Measurements from ENCODE around the gene ABCG2.

The ABCG2 gene

DNA sequence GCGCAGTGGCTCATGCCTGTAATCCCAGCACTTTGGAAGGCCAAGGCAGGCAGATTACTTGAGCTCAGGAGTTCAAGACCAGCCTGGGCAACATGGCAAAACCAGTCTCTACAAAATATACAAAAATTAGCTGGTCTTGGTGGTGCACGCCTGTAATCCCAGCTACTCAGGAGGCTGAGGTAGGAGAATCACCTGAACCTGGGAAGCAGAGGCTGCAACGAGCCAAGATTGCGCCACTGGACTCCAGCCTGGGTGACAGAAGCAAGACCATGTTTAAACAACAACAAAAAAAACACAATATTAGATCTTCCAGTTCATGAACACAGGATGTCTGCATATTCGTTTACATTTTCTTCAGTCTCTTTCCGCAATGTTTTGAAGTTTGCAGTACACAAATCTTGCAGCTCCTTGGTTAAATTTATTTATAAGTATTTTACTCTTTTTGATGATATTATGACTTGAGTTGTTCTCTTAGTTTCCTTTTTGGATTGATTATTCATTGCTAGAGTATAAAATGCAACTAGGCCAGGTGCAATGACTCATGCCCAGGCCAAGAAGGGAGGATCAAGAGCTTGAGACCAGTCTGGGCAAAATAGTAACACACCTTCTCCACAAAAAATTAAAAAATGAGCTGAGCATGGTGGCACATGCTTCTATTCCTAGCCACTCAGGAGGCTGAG, 30.4 kb upstream of the ABCG2 start:
- TF ChIP-seq, protein P1, sequence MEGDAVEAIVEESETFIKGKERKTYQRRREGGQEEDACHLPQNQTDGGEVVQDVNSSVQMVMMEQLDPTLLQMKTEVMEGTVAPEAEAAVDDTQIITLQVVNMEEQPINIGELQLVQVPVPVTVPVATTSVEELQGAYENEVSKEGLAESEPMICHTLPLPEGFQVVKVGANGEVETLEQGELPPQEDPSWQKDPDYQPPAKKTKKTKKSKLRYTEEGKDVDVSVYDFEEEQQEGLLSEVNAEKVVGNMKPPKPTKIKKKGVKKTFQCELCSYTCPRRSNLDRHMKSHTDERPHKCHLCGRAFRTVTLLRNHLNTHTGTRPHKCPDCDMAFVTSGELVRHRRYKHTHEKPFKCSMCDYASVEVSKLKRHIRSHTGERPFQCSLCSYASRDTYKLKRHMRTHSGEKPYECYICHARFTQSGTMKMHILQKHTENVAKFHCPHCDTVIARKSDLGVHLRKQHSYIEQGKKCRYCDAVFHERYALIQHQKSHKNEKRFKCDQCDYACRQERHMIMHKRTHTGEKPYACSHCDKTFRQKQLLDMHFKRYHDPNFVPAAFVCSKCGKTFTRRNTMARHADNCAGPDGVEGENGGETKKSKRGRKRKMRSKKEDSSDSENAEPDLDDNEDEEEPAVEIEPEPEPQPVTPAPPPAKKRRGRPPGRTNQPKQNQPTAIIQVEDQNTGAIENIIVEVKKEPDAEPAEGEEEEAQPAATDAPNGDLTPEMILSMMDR (IDR thresholded peaks at IDR 0.05; ENCODE audit: borderline replicate concordance, control extremely low read depth, extremely low read depth, insufficient read depth, missing control alignments) = no peak
- in situ Hi-C loops (cut with MboI; ENCODE audit: low sequenced_read_pairs, unreplicated experiment) = no loop called here
- no peak for DNase-seq (ENCODE audit: low spot score)

DNA sequence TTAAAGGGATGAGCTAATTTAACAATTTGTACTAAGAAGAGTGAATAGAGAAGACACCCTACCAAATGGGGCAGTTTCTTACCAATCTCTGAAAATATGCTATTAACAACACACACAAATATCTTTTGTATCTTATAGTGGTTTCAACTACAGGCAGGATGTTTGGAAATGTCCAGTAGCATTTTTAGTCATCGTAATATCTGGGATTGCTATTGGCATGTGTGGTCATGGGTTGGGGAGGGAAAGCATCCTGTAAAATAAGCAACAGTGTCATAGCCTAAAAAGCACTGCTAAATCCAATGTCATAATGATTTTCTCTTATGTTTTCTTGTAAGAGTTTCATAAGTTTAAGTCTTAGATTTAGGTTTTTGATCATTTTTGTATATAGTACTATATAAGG, 29.3 kb upstream of the ABCG2 start:
- TF ChIP-seq, protein P1 (IDR thresholded peaks at IDR 0.05; ENCODE audit: borderline replicate concordance, control extremely low read depth, extremely low read depth, insufficient read depth, missing control alignments) = no peak
- DNase-seq (ENCODE audit: low spot score) = no peak
- in situ Hi-C loops (cut with MboI; ENCODE audit: low sequenced_read_pairs, unreplicated experiment) = no loop called here

DNA sequence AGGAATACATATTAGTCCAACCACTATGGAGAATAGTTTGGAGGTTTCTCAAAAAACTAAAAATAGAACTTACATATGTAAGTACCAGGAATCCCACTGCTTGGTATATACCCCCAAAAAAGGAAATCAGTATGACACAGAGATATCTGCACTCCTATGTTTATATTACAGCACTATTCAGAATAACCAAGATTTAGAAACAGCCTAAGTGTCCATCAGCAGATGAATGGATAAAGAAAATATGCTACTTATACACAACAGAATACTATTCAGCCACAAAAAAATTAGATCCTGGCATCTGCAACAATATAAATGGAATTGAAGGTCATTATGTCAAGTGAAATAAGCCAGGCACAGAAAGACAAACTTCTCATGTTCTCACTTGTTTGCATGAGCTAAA, 27.5 kb upstream of the ABCG2 start:
- TF ChIP-seq, protein P1 (IDR thresholded peaks at IDR 0.05; ENCODE audit: borderline replicate concordance, control extremely low read depth, extremely low read depth, insufficient read depth, missing control alignments) = no peak
- in situ Hi-C loops (cut with MboI; ENCODE audit: low sequenced_read_pairs, unreplicated experiment) = no loop called here
- no peak for DNase-seq (ENCODE audit: low spot score)

DNA sequence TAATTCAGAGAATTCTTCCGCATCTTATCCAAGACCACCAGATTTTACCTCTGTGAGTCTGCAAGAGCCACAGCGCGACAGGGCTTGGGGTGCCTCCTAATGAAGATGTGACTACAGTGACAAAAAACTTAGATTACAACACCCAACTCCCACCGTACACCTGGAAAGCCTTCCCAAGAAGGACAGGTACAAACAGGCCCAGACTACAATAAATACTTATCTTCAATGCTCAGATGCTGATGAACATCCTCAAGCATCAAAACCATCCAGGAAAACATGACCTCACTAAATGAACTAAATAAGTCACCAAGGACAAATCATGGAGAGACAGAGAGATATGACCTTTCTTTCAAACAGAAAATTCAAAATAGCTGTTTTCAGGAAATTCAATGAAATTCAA, 20.8 kb upstream of the ABCG2 start:
- no peak for DNase-seq (ENCODE audit: low spot score)
- in situ Hi-C loops (cut with MboI; ENCODE audit: low sequenced_read_pairs, unreplicated experiment) = no loop called here
- TF ChIP-seq, protein P1 (IDR thresholded peaks at IDR 0.05; ENCODE audit: borderline replicate concordance, control extremely low read depth, extremely low read depth, insufficient read depth, missing control alignments) = no peak

DNA sequence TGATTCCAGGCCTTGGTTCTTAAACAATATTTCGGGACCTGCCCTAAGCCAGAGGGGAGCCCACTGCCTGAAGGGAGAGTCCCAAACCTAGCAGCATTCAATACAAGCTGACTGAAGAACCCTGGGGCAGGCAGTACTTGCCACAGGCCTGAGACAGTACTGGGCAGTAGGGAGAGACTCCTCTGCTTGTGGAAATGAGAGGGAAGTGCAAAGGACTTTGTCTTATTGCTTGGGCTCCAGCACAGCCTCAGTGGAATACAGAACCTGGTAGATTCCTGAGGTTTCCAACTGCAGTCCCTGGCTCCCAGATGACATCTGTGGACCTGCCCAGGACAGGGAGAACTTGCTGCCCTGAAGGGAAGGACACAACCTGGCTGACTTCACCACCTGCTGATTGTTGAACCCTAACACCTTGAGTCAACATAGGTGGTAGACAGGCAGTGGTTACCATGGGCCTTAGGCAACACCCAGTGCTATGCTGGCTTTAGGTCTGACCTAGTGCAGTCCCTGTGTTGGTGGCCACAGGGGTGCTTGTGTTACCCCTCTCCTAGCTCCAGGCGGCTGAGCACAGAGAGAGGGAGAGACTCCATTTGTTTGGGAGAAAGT, 20.3 kb upstream of the ABCG2 start:
- in situ Hi-C loops (cut with MboI; ENCODE audit: low sequenced_read_pairs, unreplicated experiment) = no loop called here
- no peak for DNase-seq (ENCODE audit: low spot score)
- TF ChIP-seq, protein P1 (IDR thresholded peaks at IDR 0.05; ENCODE audit: borderline replicate concordance, control extremely low read depth, extremely low read depth, insufficient read depth, missing control alignments) = no peak

DNA sequence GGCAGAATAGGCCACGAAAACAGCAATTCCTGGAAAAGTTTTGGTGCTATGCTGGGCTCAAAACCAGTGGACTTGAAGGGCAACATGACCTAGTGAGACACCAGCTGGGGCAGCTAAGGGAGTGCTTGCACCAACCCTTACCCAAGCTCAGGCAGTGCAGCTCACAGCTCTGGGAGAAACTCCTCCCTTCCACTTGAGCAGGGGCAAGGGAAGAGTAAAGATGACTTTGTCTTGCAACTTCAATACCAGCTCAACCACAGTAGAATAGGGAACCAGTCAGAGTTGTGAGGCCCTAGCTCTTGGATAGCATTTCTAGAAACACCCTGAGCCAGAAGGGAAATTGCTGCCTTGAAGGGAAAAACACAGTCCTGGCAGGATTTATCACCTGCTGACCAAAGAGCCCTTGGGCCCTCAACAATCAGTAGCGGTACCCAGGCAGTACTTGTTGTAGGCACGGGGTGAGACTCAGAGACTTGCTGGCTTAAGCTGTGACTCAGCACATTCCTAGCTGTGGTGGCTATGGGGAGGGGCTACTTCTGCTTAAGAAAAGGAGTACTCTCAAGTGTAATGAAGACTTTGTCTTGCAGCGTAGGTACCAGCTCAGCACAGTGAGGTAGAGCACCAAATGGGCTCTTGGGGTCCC, 19.7 kb upstream of the ABCG2 start:
- in situ Hi-C loops (cut with MboI; ENCODE audit: low sequenced_read_pairs, unreplicated experiment) = no loop called here
- TF ChIP-seq, protein P1 (IDR thresholded peaks at IDR 0.05; ENCODE audit: borderline replicate concordance, control extremely low read depth, extremely low read depth, insufficient read depth, missing control alignments) = no peak
- DNase-seq (ENCODE audit: low spot score) = no peak

Measured in GM13976 (cell line).